Liver (tissue), 3 donors: ENCODE measurements around the gene ZNF366.

Experiments
- EGR1 ChIP-seq, 2 donors: IDR thresholded peaks; 2 replicates each; pipeline ENCODE4 v1.6.1; 2016 to 2018; ENCODE audit warnings: antibody characterized with exemption in 2 of 2, low read depth in 2 of 2
- GABPA ChIP-seq, 2 donors: IDR thresholded peaks in 1 of 2; conservative IDR thresholded peaks in 1 of 2; 2 replicates each; pipeline ENCODE4 v1.6.1; 2016; ENCODE audit warnings: antibody characterized with exemption in 2 of 2, mild to moderate bottlenecking in 1 of 2, moderate library complexity in 1 of 2
- HNF4G ChIP-seq: IDR thresholded peaks from 2 replicates; pipeline ENCODE4 v1.6.1; 2016; ENCODE audit warnings: antibody characterized with exemption
- NR2F2 ChIP-seq: IDR thresholded peaks from 2 replicates; pipeline ENCODE4 v1.6.1; 2016; ENCODE audit warnings: antibody characterized with exemption
- RAD21 ChIP-seq, 2 donors: IDR thresholded peaks; 2 replicates each; pipeline ENCODE4 v1.6.1; 2016; ENCODE audit warnings: antibody characterized with exemption in 2 of 2, mild to moderate bottlenecking in 2 of 2
- SP1 ChIP-seq: IDR thresholded peaks from 2 replicates; pipeline ENCODE4 v1.6.1; 2018; ENCODE audit warnings: antibody characterized with exemption, mild to moderate bottlenecking
- TAF1 ChIP-seq: conservative IDR thresholded peaks from 2 replicates; pipeline ENCODE4 v1.6.1; 2016; ENCODE audit warnings: antibody characterized with exemption, mild to moderate bottlenecking
- YY1 ChIP-seq: IDR thresholded peaks from 2 replicates; pipeline ENCODE4 v1.6.1; 2016; ENCODE audit warnings: antibody characterized with exemption, mild to moderate bottlenecking
- TF ChIP-seq, protein P1 (sequence below): IDR thresholded peaks from 2 replicates; pipeline ENCODE4 v1.6.1; 2016; ENCODE audit warnings: antibody characterized with exemption
- TF ChIP-seq, protein P2 (sequence below): fragments of 150-350 bp; IDR thresholded peaks from 2 replicates; pipeline ENCODE4 v1.5.1; 2017; ENCODE audit warnings: improper control_type of control experiment, low read depth, low read length; ENCODE audit not compliant: missing input control
- TF ChIP-seq, protein P3 (sequence below): IDR thresholded peaks from 2 replicates; pipeline ENCODE4 v1.6.1; 2016; ENCODE audit warnings: antibody characterized with exemption, mild to moderate bottlenecking
- TF ChIP-seq, protein P4 (sequence below): IDR thresholded peaks from 2 replicates; pipeline ENCODE4 v1.6.1; 2016; ENCODE audit warnings: antibody characterized with exemption
- donor health status: healthy.
- donor health status: healthy.

DNA sequence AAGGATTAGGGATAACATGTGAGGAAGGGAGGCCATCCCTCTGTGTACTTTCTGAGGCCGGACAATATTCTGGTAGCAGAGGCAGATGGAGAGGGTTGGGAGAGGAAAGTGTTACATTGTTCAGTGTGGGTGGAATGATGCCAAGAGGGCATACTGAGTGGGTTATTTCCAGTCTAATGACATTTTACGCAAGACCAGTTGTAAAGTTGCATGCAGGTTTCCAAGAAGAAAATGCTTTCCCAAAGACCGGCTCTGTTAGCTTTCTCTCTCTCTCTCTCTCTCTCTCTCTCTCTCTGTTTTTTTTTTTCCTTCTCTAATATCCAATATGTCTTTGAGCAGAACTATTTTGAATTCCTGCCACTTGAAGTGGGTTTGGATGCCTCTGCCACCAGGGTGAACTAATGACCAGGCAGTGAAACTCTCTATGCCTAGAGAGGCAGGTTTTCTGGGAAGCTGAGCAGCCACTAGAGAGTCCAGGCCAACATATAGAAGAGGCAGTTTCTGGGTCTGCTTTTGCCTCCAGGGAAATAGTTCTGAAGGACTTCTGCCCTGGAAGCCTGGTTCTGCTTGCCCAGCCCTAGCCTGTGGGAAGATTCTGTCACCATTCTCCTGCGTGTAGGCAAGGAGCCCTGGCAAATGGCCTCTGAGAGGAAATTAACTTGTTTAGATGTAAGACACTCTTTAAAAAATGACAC is 24.4 kb upstream of the ZNF366 start:
- TF ChIP-seq SP1 (no peak), YY1 (no peak), RAD21 (IDR thresholded peaks at IDR 0.05) (no peak), HNF4G (no peak), TAF1 (no peak), GABPA (IDR thresholded peaks at IDR 0.05 in 1 of 2, conservative IDR thresholded peaks at IDR 0.05 in 1 of 2) (no peak), EGR1 (IDR thresholded peaks at IDR 0.05; ENCODE audit: low read depth in 2 of 2) (no peak), NR2F2 (no peak)
- TF ChIP-seq, protein P1, sequence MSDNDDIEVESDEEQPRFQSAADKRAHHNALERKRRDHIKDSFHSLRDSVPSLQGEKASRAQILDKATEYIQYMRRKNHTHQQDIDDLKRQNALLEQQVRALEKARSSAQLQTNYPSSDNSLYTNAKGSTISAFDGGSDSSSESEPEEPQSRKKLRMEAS, result no peak
- TF ChIP-seq, protein P2, sequence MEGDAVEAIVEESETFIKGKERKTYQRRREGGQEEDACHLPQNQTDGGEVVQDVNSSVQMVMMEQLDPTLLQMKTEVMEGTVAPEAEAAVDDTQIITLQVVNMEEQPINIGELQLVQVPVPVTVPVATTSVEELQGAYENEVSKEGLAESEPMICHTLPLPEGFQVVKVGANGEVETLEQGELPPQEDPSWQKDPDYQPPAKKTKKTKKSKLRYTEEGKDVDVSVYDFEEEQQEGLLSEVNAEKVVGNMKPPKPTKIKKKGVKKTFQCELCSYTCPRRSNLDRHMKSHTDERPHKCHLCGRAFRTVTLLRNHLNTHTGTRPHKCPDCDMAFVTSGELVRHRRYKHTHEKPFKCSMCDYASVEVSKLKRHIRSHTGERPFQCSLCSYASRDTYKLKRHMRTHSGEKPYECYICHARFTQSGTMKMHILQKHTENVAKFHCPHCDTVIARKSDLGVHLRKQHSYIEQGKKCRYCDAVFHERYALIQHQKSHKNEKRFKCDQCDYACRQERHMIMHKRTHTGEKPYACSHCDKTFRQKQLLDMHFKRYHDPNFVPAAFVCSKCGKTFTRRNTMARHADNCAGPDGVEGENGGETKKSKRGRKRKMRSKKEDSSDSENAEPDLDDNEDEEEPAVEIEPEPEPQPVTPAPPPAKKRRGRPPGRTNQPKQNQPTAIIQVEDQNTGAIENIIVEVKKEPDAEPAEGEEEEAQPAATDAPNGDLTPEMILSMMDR, result no peak
- TF ChIP-seq, protein P3, sequence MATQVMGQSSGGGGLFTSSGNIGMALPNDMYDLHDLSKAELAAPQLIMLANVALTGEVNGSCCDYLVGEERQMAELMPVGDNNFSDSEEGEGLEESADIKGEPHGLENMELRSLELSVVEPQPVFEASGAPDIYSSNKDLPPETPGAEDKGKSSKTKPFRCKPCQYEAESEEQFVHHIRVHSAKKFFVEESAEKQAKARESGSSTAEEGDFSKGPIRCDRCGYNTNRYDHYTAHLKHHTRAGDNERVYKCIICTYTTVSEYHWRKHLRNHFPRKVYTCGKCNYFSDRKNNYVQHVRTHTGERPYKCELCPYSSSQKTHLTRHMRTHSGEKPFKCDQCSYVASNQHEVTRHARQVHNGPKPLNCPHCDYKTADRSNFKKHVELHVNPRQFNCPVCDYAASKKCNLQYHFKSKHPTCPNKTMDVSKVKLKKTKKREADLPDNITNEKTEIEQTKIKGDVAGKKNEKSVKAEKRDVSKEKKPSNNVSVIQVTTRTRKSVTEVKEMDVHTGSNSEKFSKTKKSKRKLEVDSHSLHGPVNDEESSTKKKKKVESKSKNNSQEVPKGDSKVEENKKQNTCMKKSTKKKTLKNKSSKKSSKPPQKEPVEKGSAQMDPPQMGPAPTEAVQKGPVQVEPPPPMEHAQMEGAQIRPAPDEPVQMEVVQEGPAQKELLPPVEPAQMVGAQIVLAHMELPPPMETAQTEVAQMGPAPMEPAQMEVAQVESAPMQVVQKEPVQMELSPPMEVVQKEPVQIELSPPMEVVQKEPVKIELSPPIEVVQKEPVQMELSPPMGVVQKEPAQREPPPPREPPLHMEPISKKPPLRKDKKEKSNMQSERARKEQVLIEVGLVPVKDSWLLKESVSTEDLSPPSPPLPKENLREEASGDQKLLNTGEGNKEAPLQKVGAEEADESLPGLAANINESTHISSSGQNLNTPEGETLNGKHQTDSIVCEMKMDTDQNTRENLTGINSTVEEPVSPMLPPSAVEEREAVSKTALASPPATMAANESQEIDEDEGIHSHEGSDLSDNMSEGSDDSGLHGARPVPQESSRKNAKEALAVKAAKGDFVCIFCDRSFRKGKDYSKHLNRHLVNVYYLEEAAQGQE, result no peak
- TF ChIP-seq, protein P4, sequence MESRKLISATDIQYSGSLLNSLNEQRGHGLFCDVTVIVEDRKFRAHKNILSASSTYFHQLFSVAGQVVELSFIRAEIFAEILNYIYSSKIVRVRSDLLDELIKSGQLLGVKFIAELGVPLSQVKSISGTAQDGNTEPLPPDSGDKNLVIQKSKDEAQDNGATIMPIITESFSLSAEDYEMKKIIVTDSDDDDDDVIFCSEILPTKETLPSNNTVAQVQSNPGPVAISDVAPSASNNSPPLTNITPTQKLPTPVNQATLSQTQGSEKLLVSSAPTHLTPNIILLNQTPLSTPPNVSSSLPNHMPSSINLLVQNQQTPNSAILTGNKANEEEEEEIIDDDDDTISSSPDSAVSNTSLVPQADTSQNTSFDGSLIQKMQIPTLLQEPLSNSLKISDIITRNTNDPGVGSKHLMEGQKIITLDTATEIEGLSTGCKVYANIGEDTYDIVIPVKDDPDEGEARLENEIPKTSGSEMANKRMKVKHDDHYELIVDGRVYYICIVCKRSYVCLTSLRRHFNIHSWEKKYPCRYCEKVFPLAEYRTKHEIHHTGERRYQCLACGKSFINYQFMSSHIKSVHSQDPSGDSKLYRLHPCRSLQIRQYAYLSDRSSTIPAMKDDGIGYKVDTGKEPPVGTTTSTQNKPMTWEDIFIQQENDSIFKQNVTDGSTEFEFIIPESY, result no peak
